Pancreas (tissue), 10 donors: ENCODE results near the gene VPS41. TPM values are rescaled to one million over a fixed set of nuclear protein-coding genes. Genes with fewer than 3 reads are reported as not detected.

ENCODE experiments used
- ATAC-seq, 4 donors: fragments of 200-7000 bp; cut with Tn5 transposase; one replicate each; pipeline versions ENCODE4 v1.8.0 to v1.9.1; 2020; ENCODE audit warnings: mild to moderate bottlenecking in 4 of 4, moderate library complexity in 4 of 4
- DNase-seq, 6 donors: peaks; one replicate each; pipeline ENCODE4 v3.0.0-alpha.2; 2020
- FAIRE-seq: peaks from 2 replicates; lab custom pipeline; 2012; peaks lifted over from hg19 to GRCh38; lab: Jason Lieb, UNC
- H3K27ac ChIP-seq, 4 donors: fragments of 200-600 bp; sonication (generic); 1 replicate in 3 of 4; 2 replicates in 1 of 4; pipeline versions ENCODE4 v1.5.0 to v1.8.0; 2020
- H3K27me3 ChIP-seq, 4 donors: fragments of 200-600 bp; one replicate each; pipeline ENCODE4 v1.8.0; 2021
- H3K36me3 ChIP-seq, 3 donors: fragments of 200-600 bp; sonication (generic) in 1 of 3; one replicate each; pipeline versions ENCODE4 v1.5.0 to v1.8.0; 2020 to 2021
- H3K4me1 ChIP-seq, 3 donors: fragments of 200-600 bp; one replicate each; pipeline ENCODE4 v1.8.0; 2021
- H3K4me3 ChIP-seq, 4 donors: fragments of 200-600 bp; sonication (generic) in 2 of 4; one replicate each; pipeline versions ENCODE4 v1.5.0 to v1.8.0; 2020 to 2021
- H3K9me3 ChIP-seq, 4 donors: fragments of 200-600 bp; one replicate each; pipeline ENCODE4 v1.8.0; 2021
- CTCF ChIP-seq, 4 donors: fragments of 200-600 bp; sonication (generic) in 3 of 4; IDR thresholded peaks; one replicate each; pipeline versions ENCODE4 v1.5.0 to v1.8.0; 2021; ENCODE audit warnings: antibody characterized with exemption in 4 of 4
- WGBS, 2 donors: extraction: QIAGEN DNeasy Blood & Tissue Kit; methylation state at CpG; one replicate each; pipeline ENCODE4 v1.1.7; 2013; 5-methylcytosine and 5-hydroxymethylcytosine counted together
- intact Hi-C, 3 donors: fragments of 100-400 bp; cut with DNase I; formaldehyde crosslinking; loops; one replicate each; pipeline versions ENCODE4 v1.11.1 to v1.14.2; 2022
- polyA plus RNA-seq, 2 donors: library from polyadenylated mRNA; stranded (reverse); fragments of 200-250 nt; gene quantifications; one replicate each; pipeline ENCODE4 v1.2.3, GENCODE V29; 2013
- total RNA-seq, 6 donors: library from RNA; stranded (reverse); fragmentation: NEBNext Ultra II Directional in 4 of 6; extraction: Animal tissue kit (Norgen Biotek cat#: 25700) in 4 of 6; gene quantifications; one replicate each; pipeline versions ENCODE4 v1.2.1 to v1.2.4, GENCODE V29; 2021 to 2023
- donor health status: healthy with polysubstance abuse.
- donor health status: DM: no; HTN: no; CAD: no; lungs with moderate emphysema.
- donor health status: DM: no; HTN: no; CAD: no.
- donor health status: control.
- donor health status: control.
- donor health status: Bipolar disorder and iron deficiency.
- donor health status: DM: yes; HTN: yes; CAD: no.
- donor health status: DM: no; HTN: no; CAD: no.
- donor health status: DM: no; HTN: no; CAD: no.
- donor health status: DM: yes; HTN: yes; CAD: no.

VPS41 gene
- total and polyA plus RNA-seq, 8 donors: 10.0 to 79.2 (median 37.8) TPM

- H3K27me3 ChIP-seq: no peaks in the 10 kb centered on the region
- no peak for TF ChIP-seq CTCF (IDR thresholded peaks at IDR 0.05)
- ATAC-seq (no peak), DNase-seq (no peak), FAIRE-seq (no peak)
- H3K36me3 ChIP-seq: no peaks in the 10 kb centered on the region
- H3K4me3 ChIP-seq: no peak overlapping the region
- intact Hi-C loops: loop anchor here in 1 of 3 donors (10.0 kb wide), 1 partner anchor 95 kb away; no protein-coding TSS in a partner anchor
- no peak overlapping the region for H3K27ac ChIP-seq
- no peaks in the 10 kb centered on the region for H3K9me3 ChIP-seq
- H3K4me1 ChIP-seq: peaks cover 0 to 24% (median 13%) of the 10 kb centered on the region in 3 donors
Measured at GRCh38 chr7:38909870-38910269, 879 bp upstream of the VPS41 start.

- TF ChIP-seq CTCF (IDR thresholded peaks at IDR 0.05): no peak
- H3K4me3 ChIP-seq: peak overlapping the region in 2 of 4 donors; percentile 64 to 85
- no peaks in the 10 kb centered on the region for H3K36me3 ChIP-seq
- ATAC-seq (no peak), FAIRE-seq (no peak), DNase-seq (no peak)
- peaks cover 0 to 24% (median 13%) of the 10 kb centered on the region in 3 donors for H3K4me1 ChIP-seq
- intact Hi-C loops: loop anchor here in 1 of 3 donors (10.0 kb wide), 1 partner anchor 93 kb away; no protein-coding TSS in a partner anchor
- no peaks in the 10 kb centered on the region for H3K9me3 ChIP-seq
- no peak overlapping the region for H3K27ac ChIP-seq
- no peaks in the 10 kb centered on the region for H3K27me3 ChIP-seq
- WGBS, 2 donors: 2 to 9% methylated on average over 1 of the region's 1 CpG
Measured at GRCh38 chr7:38907766-38908165, 1.2 kb downstream of the VPS41 start.

GRCh38 chr7:38907066-38907465 is 1.9 kb downstream of the VPS41 start:
- DNase-seq (no peak), ATAC-seq (no peak), FAIRE-seq (no peak)
- Histone ChIP-seq H3K4me3 (no peak overlapping the region), H3K4me1 (peaks cover 0 to 24% (median 13%) of the 10 kb centered on the region in 3 donors), H3K27me3 (no peaks in the 10 kb centered on the region), H3K9me3 (no peaks in the 10 kb centered on the region), H3K27ac (no peak overlapping the region), H3K36me3 (no peaks in the 10 kb centered on the region)
- TF ChIP-seq CTCF (IDR thresholded peaks at IDR 0.05): no peak
- intact Hi-C loops: loop anchor here in 1 of 3 donors (10.0 kb wide), 1 partner anchor 92 kb away; no protein-coding TSS in a partner anchor
- 72 to 76% methylated on average over 3 of the region's 3 CpGs for WGBS, 2 donors

- intact Hi-C loops: loop anchor here in 1 of 3 donors (10.0 kb wide), 1 partner anchor 90 kb away; no protein-coding TSS in a partner anchor
- DNase-seq (no peak), FAIRE-seq (no peak), ATAC-seq (no peak)
- no peaks in the 10 kb centered on the region for H3K36me3 ChIP-seq
- TF ChIP-seq CTCF (IDR thresholded peaks at IDR 0.05): no peak
- peaks cover 0 to 24% (median 13%) of the 10 kb centered on the region in 3 donors for H3K4me1 ChIP-seq
- 65% methylated on average over 3 of the region's 3 CpGs for WGBS, 2 donors
- no peak overlapping the region for H3K27ac ChIP-seq
- H3K4me3 ChIP-seq: no peak overlapping the region
- no peaks in the 10 kb centered on the region for H3K27me3 ChIP-seq
- H3K9me3 ChIP-seq: no peaks in the 10 kb centered on the region
Measured at GRCh38 chr7:38905056-38905759, 3.8 kb downstream of the VPS41 start.

GRCh38 chr7:38903057-38903456 is 5.9 kb downstream of the VPS41 start:
- H3K4me3 ChIP-seq: no peak overlapping the region
- TF ChIP-seq CTCF (IDR thresholded peaks at IDR 0.05): no peak
- H3K4me1 ChIP-seq: peaks cover 0 to 20% (median 12%) of the 10 kb centered on the region in 3 donors
- FAIRE-seq (no peak), DNase-seq (no peak), ATAC-seq (no peak)
- no peak overlapping the region for H3K27ac ChIP-seq
- no peaks in the 10 kb centered on the region for H3K27me3 ChIP-seq
- H3K9me3 ChIP-seq: no peaks in the 10 kb centered on the region
- intact Hi-C loops: loop anchor here in 1 of 3 donors (10.0 kb wide), 1 partner anchor 88 kb away; no protein-coding TSS in a partner anchor
- no peaks in the 10 kb centered on the region for H3K36me3 ChIP-seq
